CD14-positive monocyte (primary cell): Measurements from ENCODE around the gene RHBDL1. TPM values are rescaled to one million over a fixed set of nuclear protein-coding genes. Genes with fewer than 3 reads are reported as not detected.

Experiments
- DNase-seq, 3 donors: peaks; one replicate each; pipeline ENCODE4 v3.0.0-alpha.2; 2011 to 2022
- H2AFZ ChIP-seq: 2 replicates; pipeline ENCODE4 v1.6.0; 2012; ENCODE audit warnings: mild to moderate bottlenecking, low read depth, low read length, inconsistent platforms; ENCODE audit not compliant: insufficient read depth, poor library complexity, severe bottlenecking
- H3K27ac ChIP-seq, 2 donors: 1 replicate in 1 of 2; 2 replicates in 1 of 2; pipeline ENCODE4 v1.5.1; 2012 to 2013; ENCODE audit warnings: low read length in 2 of 2, control low read depth in 1 of 2, inconsistent platforms in 1 of 2, low read depth in 1 of 2, mild to moderate bottlenecking in 1 of 2
- H3K27me3 ChIP-seq, 2 donors: one replicate each; pipeline versions ENCODE4 v1.6.0 to v1.6.1; 2011 to 2013; ENCODE audit warnings: low read length in 2 of 2; ENCODE audit not compliant: control insufficient read depth in 2 of 2, insufficient read depth in 2 of 2
- H3K36me3 ChIP-seq, 2 donors: replicated peaks in 1 of 2; 1 replicate in 1 of 2; 2 replicates in 1 of 2; pipeline versions ENCODE4 v1.5.1 to v1.6.1; 2012 to 2013; ENCODE audit warnings: low read length in 2 of 2, control low read depth in 1 of 2, inconsistent platforms in 1 of 2, mild to moderate bottlenecking in 1 of 2; ENCODE audit not compliant: insufficient read depth in 2 of 2, control insufficient read depth in 1 of 2
- H3K4me1 ChIP-seq, 2 donors: 1 replicate in 1 of 2; 2 replicates in 1 of 2; pipeline versions ENCODE4 v1.5.1 to v1.6.1; 2012 to 2013; ENCODE audit warnings: low read length in 2 of 2, control low read depth in 1 of 2, inconsistent platforms in 1 of 2, mild to moderate bottlenecking in 1 of 2, moderate library complexity in 1 of 2; ENCODE audit not compliant: insufficient read depth in 2 of 2, control insufficient read depth in 1 of 2
- H3K4me2 ChIP-seq: replicated peaks from 2 replicates; pipeline ENCODE3; 2012; ENCODE audit warnings: low read length, moderate library complexity, mild to moderate bottlenecking; ENCODE audit not compliant: poor library complexity, severe bottlenecking; ENCODE audit errors: extremely low read depth
- H3K4me3 ChIP-seq, 3 experiments: fragments of 200-600 bp in 1 of 3; sonication (generic) in 1 of 3; replicated peaks in 1 of 3; 1 replicate in 2 of 3; 2 replicates in 1 of 3; pipeline ENCODE4 v1.5.1; 2011 to 2013; ENCODE audit warnings: low read length in 3 of 3, mild to moderate bottlenecking in 3 of 3, control low read depth in 2 of 3, low read depth in 2 of 3, inconsistent platforms in 1 of 3, moderate library complexity in 1 of 3
- H3K79me2 ChIP-seq: 2 replicates; pipeline ENCODE4 v1.6.0; 2012; ENCODE audit warnings: mild to moderate bottlenecking, control low read depth, inconsistent platforms, low read length, moderate library complexity; ENCODE audit not compliant: insufficient read depth
- H3K9ac ChIP-seq: 2 replicates; pipeline ENCODE4 v1.6.0; 2017; ENCODE audit warnings: low read length, mild to moderate bottlenecking; ENCODE audit not compliant: insufficient read depth, poor library complexity, severe bottlenecking
- H3K9me3 ChIP-seq, 2 donors: replicated peaks in 1 of 2; 1 replicate in 1 of 2; 2 replicates in 1 of 2; pipeline versions ENCODE4 v1.5.1 to v1.6.1; 2012 to 2013; ENCODE audit warnings: low read length in 2 of 2, control low read depth in 1 of 2; ENCODE audit not compliant: control insufficient read depth in 1 of 2, insufficient read depth in 1 of 2
- H4K20me1 ChIP-seq: 2 replicates; pipeline ENCODE4 v1.6.0; 2012; ENCODE audit warnings: mild to moderate bottlenecking, low read length, control low read depth, moderate library complexity; ENCODE audit not compliant: insufficient read depth
- H3K27ac Mint-ChIP-seq, 7 donors: one replicate each; pipeline ENCODE4 v1.8.0; 2020; ENCODE audit warnings: mild to moderate bottlenecking in 7 of 7, mixed read lengths in 7 of 7, moderate library complexity in 6 of 7, inconsistent platforms in 2 of 7
- H3K27me3 Mint-ChIP-seq, 3 donors: one replicate each; pipeline ENCODE4 v1.8.0; 2021 to 2022; ENCODE audit warnings: low read depth in 3 of 3, mild to moderate bottlenecking in 3 of 3, mixed read lengths in 3 of 3, moderate library complexity in 3 of 3, inconsistent platforms in 1 of 3
- H3K36me3 Mint-ChIP-seq, 2 donors: one replicate each; pipeline ENCODE4 v1.8.0; 2020; ENCODE audit warnings: mixed read lengths in 2 of 2, inconsistent platforms in 1 of 2, mild to moderate bottlenecking in 1 of 2
- H3K4me1 Mint-ChIP-seq: one replicate; pipeline ENCODE4 v1.8.0; 2020; ENCODE audit warnings: mild to moderate bottlenecking, mixed read lengths
- H3K4me3 Mint-ChIP-seq, 2 donors: one replicate each; pipeline ENCODE4 v1.8.0; 2020; ENCODE audit warnings: mild to moderate bottlenecking in 2 of 2, mixed read lengths in 2 of 2, moderate library complexity in 1 of 2
- H3K9me3 Mint-ChIP-seq, 7 donors: one replicate each; pipeline ENCODE4 v1.8.0; 2020 to 2022; ENCODE audit warnings: mixed read lengths in 7 of 7, mild to moderate bottlenecking in 6 of 7, moderate library complexity in 6 of 7, inconsistent platforms in 2 of 7
- WGBS: methylation state at CpG from one replicate; pipeline ENCODE4 v1.1.5; 2013; ENCODE audit warnings: missing lambda C conversion rate; ENCODE audit not compliant: insufficient coverage; 5-methylcytosine and 5-hydroxymethylcytosine counted together
- intact Hi-C, 2 donors: fragments of 100-400 bp; cut with micrococcal nuclease; formaldehyde crosslinking; loops; one replicate each; pipeline versions ENCODE4 v1.15.0 to v1.15.1; 2023
- polyA plus RNA-seq, 3 donors: library from polyadenylated mRNA; depleted of rRNA in 1 of 3; unstranded in 2 of 3; stranded (reverse) in 1 of 3; fragments of 300-500 nt in 2 of 3; fragments of >200 nt in 1 of 3; fragmentation: Illumina TruSeq in 2 of 3; gene quantifications; 1 replicate in 2 of 3; 2 replicates in 1 of 3; pipeline ENCODE4 v1.2.3, GENCODE V29; 2012 to 2021
- TF ChIP-seq, protein P1 (sequence below): fragments of 200-600 bp; IDR thresholded peaks from one replicate; pipeline ENCODE4 v1.8.0; 2022; ENCODE audit warnings: antibody characterized with exemption, mild to moderate bottlenecking

Gene RHBDL1
- polyA plus RNA-seq, 3 donors, result 1.3 TPM; not detected in 2

DNA sequence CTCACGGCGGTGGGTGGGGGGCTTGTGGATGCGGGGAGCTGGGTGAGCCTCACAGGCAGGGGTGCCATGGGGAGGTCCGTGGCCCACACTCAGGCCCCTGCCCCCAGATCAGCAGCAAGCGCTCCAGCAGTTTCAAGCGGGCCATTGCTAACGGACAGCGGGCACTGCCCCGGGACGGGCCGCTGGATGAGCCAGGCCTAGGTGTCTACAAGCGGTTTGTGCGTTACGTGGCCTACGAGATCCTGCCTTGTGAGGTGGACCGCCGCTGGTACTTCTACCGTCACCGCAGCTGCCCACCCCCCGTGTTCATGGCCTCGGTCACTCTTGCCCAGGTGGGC is 1.1 kb downstream of the RHBDL1 start:
- Histone ChIP-seq H3K27ac (no peak overlapping the region), H4K20me1 (peaks cover 41% of the 10 kb centered on the region), H2AFZ (no peak overlapping the region), H3K79me2 (peaks cover 12% of the 10 kb centered on the region), H3K9ac (no peak overlapping the region), H3K27me3 (peaks cover 3 to 30% of the 10 kb centered on the region in 2 donors), H3K36me3 (peaks cover 24 to 29% of the 10 kb centered on the region in 2 donors), H3K4me3 (no peak overlapping the region), H3K4me2 (no peak overlapping the region), H3K9me3 (no peaks in the 10 kb centered on the region), H3K4me1 (peaks cover 22 to 34% of the 10 kb centered on the region in 2 donors)
- H3K9me3 Mint-ChIP-seq, result peaks cover 0 to 5% (median 0%) of the 10 kb centered on the region in 7 donors
- peak overlapping the region in 1 of 2 donors; percentile 78 for H3K4me3 Mint-ChIP-seq
- TF ChIP-seq, protein P1, sequence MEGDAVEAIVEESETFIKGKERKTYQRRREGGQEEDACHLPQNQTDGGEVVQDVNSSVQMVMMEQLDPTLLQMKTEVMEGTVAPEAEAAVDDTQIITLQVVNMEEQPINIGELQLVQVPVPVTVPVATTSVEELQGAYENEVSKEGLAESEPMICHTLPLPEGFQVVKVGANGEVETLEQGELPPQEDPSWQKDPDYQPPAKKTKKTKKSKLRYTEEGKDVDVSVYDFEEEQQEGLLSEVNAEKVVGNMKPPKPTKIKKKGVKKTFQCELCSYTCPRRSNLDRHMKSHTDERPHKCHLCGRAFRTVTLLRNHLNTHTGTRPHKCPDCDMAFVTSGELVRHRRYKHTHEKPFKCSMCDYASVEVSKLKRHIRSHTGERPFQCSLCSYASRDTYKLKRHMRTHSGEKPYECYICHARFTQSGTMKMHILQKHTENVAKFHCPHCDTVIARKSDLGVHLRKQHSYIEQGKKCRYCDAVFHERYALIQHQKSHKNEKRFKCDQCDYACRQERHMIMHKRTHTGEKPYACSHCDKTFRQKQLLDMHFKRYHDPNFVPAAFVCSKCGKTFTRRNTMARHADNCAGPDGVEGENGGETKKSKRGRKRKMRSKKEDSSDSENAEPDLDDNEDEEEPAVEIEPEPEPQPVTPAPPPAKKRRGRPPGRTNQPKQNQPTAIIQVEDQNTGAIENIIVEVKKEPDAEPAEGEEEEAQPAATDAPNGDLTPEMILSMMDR, result no peak
- no peak for DNase-seq
- H3K4me1 Mint-ChIP-seq, result peaks cover 19% of the 10 kb centered on the region
- peaks cover 18 to 31% of the 10 kb centered on the region in 2 donors for H3K36me3 Mint-ChIP-seq
- intact Hi-C loops, result no loop called here
- WGBS, result 93% methylated on average over 21 of the region's 21 CpGs
- no peak overlapping the region for H3K27ac Mint-ChIP-seq
- peaks cover 21 to 38% (median 23%) of the 10 kb centered on the region in 3 donors for H3K27me3 Mint-ChIP-seq

DNA sequence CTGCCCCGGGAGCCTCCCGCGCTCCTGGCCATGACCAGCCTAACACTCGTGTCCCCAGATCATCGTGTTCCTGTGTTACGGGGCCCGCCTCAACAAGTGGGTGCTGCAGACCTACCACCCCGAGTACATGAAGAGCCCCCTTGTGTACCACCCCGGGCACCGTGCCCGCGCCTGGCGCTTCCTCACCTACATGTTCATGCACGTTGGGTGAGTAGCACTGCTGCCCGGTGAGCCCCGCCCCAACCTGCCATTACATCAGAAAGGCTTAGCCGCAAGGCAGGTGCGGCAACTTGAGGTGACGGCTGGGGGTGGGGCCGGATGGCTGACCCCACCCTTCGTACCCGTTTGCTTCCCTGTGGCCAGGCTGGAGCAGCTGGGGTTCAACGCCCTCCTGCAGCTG is 1.4 kb downstream of the RHBDL1 start:
- no peak overlapping the region for H3K4me2 ChIP-seq
- TF ChIP-seq, protein P1, result no peak

More for the DNA sequence above, 1.4 kb downstream of the RHBDL1 start:
- peaks cover 16% of the 10 kb centered on the region for H3K79me2 ChIP-seq
- peaks cover 26 to 38% of the 10 kb centered on the region in 2 donors for H3K4me1 ChIP-seq
- H3K27me3 ChIP-seq, result peaks cover 3 to 30% of the 10 kb centered on the region in 2 donors
- H3K36me3 ChIP-seq, result peaks cover 23 to 30% of the 10 kb centered on the region in 2 donors
- no peak overlapping the region for H2AFZ ChIP-seq
- Mint-ChIP-seq H3K36me3 (peaks cover 19 to 31% of the 10 kb centered on the region in 2 donors), H3K27me3 (peaks cover 21 to 38% (median 23%) of the 10 kb centered on the region in 3 donors), H3K4me1 (peaks cover 23% of the 10 kb centered on the region), H3K27ac (no peak overlapping the region), H3K4me3 (peak overlapping the region in 1 of 2 donors; percentile 78), H3K9me3 (peaks cover 0 to 5% (median 0%) of the 10 kb centered on the region in 7 donors)
- H3K4me3 ChIP-seq, result no peak overlapping the region
- 76% methylated on average over 23 of the region's 23 CpGs for WGBS
- H4K20me1 ChIP-seq, result peaks cover 45% of the 10 kb centered on the region
- intact Hi-C loops, result no loop called here
- no peak overlapping the region for H3K27ac ChIP-seq
- no peak overlapping the region for H3K9ac ChIP-seq
- H3K9me3 ChIP-seq, result no peaks in the 10 kb centered on the region
- DNase-seq, result no peak
